Activated B cell treated with CpG ODN at 0.5 μM for 24 hours (primary cell): ENCODE measurements around the gene ST6GALNAC3. TPM values are rescaled to one million over a fixed set of nuclear protein-coding genes. Genes with fewer than 3 reads are reported as not detected.

ENCODE experiments used
- ATAC-seq: fragments of 200-7000 bp; cut with Tn5 transposase; one replicate; pipeline ENCODE4 v1.10.0; 2021; ENCODE audit warnings: low read depth, mild to moderate bottlenecking, moderate library complexity
- CTCF ChIA-PET: fragments of 350-600 bp; sonication (Branson Sonifier 250); formaldehyde crosslinking; loops from one replicate; lab custom pipeline; 2021; ENCODE audit warnings: antibody characterized with exemption; lab: Charles Lee
- POLR2A ChIA-PET: fragments of 350-600 bp; sonication (Branson Sonifier 250); formaldehyde crosslinking; loops from one replicate; lab custom pipeline; 2021; ENCODE audit warnings: antibody characterized with exemption; lab: Charles Lee
- DNase-seq: peaks from one replicate; pipeline ENCODE4 v3.0.0; 2022
- H3K27ac Mint-ChIP-seq: one replicate; pipeline ENCODE4 v1.8.0; 2020; ENCODE audit warnings: mixed read lengths
- H3K27me3 Mint-ChIP-seq: one replicate; pipeline ENCODE4 v1.8.0; 2021; ENCODE audit warnings: mixed read lengths
- H3K36me3 Mint-ChIP-seq: one replicate; pipeline ENCODE4 v1.8.0; 2021; ENCODE audit warnings: low read depth, mixed read lengths
- H3K4me1 Mint-ChIP-seq: one replicate; pipeline ENCODE4 v1.8.0; 2021; ENCODE audit warnings: mixed read lengths
- H3K4me3 Mint-ChIP-seq: one replicate; pipeline ENCODE4 v1.8.0; 2020; ENCODE audit warnings: mild to moderate bottlenecking, mixed read lengths
- H3K9me3 Mint-ChIP-seq: one replicate; pipeline ENCODE4 v1.8.0; 2020; ENCODE audit warnings: mixed read lengths
- intact Hi-C: fragments of 100-400 bp; cut with micrococcal nuclease; formaldehyde crosslinking; loops from one replicate; pipeline ENCODE4 v1.15.1; 2024
- total RNA-seq: library from RNA; stranded (reverse); gene quantifications from 2 replicates; pipeline ENCODE4 v1.2.3, GENCODE V29; 2022
- TF ChIP-seq, protein P1 (sequence below): fragments of 200-600 bp; IDR thresholded peaks from one replicate; pipeline ENCODE4 v1.8.0; 2022; ENCODE audit warnings: antibody characterized with exemption, mild to moderate bottlenecking

ST6GALNAC3 gene
- total RNA-seq, 1 donor from 2014 or later, result 12.6 TPM

DNA sequence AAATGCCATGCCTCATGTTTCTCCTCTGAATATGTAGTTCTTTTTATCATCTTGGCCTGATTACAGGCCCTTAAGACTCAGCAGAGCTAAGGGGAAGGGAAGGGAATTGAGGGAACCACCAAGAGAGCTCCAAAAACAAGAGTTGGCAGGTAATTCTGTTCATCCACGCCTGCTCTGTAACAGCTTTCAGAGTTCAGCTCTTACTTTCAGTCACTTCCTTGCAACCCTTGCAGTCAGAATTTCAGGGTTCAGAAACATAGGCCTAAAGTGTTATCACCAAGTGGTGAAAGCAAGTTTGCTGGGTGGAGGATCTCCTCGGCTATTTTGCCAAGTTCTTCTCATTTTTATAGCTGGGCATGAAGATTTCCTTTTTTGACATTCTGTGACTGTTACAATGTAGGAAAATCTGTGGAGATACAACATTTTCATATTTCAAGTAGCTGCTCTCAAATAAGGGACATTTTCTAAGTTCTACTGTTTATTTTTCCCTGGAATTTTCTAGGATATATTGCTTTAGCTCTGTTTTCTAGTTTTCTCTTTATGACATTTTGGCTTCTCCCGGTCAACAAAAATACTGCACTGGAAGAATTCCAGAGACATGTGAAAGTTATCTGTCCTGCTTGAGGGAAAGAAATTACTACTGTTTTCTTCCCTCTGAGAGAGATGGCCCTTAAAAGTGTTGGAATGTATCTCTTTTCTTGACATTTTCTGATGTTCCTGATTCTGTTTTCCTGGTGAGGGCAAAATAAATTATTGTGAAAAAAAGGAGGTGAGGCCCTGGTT is 540.9 kb downstream of the ST6GALNAC3 start:
- TF ChIP-seq, protein P1, sequence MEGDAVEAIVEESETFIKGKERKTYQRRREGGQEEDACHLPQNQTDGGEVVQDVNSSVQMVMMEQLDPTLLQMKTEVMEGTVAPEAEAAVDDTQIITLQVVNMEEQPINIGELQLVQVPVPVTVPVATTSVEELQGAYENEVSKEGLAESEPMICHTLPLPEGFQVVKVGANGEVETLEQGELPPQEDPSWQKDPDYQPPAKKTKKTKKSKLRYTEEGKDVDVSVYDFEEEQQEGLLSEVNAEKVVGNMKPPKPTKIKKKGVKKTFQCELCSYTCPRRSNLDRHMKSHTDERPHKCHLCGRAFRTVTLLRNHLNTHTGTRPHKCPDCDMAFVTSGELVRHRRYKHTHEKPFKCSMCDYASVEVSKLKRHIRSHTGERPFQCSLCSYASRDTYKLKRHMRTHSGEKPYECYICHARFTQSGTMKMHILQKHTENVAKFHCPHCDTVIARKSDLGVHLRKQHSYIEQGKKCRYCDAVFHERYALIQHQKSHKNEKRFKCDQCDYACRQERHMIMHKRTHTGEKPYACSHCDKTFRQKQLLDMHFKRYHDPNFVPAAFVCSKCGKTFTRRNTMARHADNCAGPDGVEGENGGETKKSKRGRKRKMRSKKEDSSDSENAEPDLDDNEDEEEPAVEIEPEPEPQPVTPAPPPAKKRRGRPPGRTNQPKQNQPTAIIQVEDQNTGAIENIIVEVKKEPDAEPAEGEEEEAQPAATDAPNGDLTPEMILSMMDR, result no peak
- Mint-ChIP-seq H3K36me3 (no peaks in the 10 kb centered on the region), H3K4me3 (no peak overlapping the region), H3K27me3 (no peaks in the 10 kb centered on the region), H3K27ac (no peak overlapping the region), H3K4me1 (no peaks in the 10 kb centered on the region), H3K9me3 (no peaks in the 10 kb centered on the region)
- POLR2A ChIA-PET, result no interaction called here
- DNase-seq, result no peak
- ATAC-seq, result no peak
- intact Hi-C loops, result no loop called here
- CTCF ChIA-PET, result no interaction called here

DNA sequence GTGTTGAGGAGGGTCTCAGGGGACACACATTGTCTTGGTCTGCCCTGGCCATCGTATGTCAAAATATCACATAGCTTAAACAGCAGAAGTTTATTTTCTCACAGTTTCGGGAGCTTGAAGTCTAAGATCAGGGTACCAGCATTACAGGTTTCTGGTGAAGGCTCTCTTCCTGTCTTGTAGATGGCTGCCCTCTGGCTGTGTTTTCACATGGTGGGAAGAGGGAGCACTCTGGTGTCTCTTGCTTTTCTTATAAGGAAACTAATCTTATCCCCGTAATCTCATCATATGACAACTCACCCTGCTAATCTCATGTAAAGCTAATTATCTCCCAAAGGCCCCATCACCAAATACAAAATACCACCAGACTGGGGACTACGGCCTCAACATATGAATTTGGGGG is 545.8 kb downstream of the ST6GALNAC3 start:
- Mint-ChIP-seq H3K27me3 (no peaks in the 10 kb centered on the region), H3K4me3 (no peak overlapping the region), H3K9me3 (no peaks in the 10 kb centered on the region), H3K36me3 (no peaks in the 10 kb centered on the region), H3K4me1 (no peaks in the 10 kb centered on the region), H3K27ac (no peak overlapping the region)
- CTCF ChIA-PET, result no interaction called here
- ATAC-seq, result no peak
- POLR2A ChIA-PET, result no interaction called here
- no peak for DNase-seq
- intact Hi-C loops, result no loop called here
- TF ChIP-seq, protein P1, result no peak

DNA sequence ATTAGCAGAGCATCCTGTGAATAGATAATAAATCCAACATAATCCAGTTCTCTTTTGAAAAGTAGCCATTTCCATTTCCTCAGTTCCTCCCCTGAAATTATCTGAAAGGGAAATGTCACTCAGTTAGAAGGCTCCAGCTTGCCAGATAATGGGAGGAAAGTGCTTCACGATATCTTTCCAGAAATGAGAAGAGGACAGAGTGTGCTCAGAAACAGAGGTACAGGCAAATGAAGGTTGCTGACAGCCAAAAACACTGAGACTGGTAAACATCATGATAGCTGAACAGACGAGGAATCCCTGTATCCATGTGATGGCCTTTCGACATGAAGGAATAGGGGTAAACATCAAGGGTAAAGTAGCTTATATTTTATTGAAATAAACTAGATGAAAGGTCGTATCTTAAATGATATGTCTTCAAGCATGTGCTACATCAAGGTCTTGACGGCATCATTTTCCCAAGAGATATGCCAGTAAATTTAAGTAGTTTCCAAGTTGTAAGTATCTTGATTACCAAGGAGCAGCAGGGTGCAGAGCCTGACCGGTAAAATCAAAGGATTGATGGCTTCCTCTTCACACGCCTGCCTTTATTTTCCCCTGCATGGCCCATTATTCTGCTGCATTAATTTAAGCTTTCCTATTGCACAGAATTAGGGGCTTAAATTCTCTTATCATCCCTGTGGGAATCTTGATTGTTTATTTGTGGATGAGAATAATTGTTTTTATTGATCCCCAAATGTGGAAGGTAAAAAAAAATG is 548.4 kb downstream of the ST6GALNAC3 start:
- CTCF ChIA-PET, result no interaction called here
- no peak for ATAC-seq
- no peak overlapping the region for H3K4me3 Mint-ChIP-seq

DNA sequence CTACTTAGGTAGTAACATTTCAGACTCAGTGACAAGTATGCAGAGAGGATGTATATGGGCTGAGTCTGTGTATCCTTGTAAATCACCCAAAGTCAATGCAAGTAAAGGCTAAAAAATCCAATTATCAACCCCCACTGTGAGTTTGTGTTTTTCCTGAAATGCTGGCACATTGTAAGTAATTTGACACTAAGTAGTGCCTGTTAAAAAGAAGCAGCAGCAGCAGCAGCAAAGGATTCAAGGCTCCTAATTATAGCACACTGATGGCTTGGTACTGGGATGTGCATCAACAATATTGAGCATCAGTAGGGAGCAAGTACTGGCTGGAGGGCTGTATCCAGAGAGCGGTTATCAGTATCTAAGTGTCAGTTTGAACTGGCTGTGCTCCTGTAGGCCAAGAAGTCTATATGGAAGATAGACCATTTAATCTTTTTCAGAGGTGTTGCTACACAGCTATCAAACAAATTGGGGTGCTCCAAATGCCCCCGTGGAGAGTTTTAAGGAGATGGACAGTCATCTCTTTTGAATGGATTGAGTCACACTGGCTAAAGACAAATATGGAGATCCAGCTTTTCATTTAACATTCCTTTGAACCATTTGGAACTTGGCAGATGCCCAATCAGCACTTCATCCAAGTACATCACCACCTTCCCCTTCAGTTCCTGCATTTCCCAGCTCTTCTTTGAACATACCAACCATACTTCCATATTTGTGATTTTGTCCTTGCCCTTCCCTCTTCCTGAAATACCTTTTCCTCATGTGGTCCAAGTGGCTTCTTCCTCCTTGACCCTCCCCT is 551.5 kb downstream of the ST6GALNAC3 start:
- H3K36me3 Mint-ChIP-seq, result peaks cover 4% of the 10 kb centered on the region

More for the DNA sequence above, 548.4 kb downstream of the ST6GALNAC3 start:
- intact Hi-C loops, result no loop called here
- TF ChIP-seq, protein P1, result no peak
- Mint-ChIP-seq H3K27ac (no peak overlapping the region), H3K36me3 (no peaks in the 10 kb centered on the region), H3K27me3 (no peaks in the 10 kb centered on the region), H3K9me3 (no peaks in the 10 kb centered on the region), H3K4me1 (no peaks in the 10 kb centered on the region)
- POLR2A ChIA-PET, result no interaction called here
- DNase-seq, result no peak

More for the DNA sequence above, 551.5 kb downstream of the ST6GALNAC3 start:
- intact Hi-C loops, result no loop called here
- H3K4me1 Mint-ChIP-seq, result no peaks in the 10 kb centered on the region
- TF ChIP-seq, protein P1, result no peak
- no peaks in the 10 kb centered on the region for H3K9me3 Mint-ChIP-seq
- no peak overlapping the region for H3K4me3 Mint-ChIP-seq
- ChIA-PET CTCF (no interaction called here), POLR2A (no interaction called here)
- no peaks in the 10 kb centered on the region for H3K27me3 Mint-ChIP-seq
- ATAC-seq (no peak), DNase-seq (no peak)
- no peak overlapping the region for H3K27ac Mint-ChIP-seq
